ENCODE measurements around the gene PUS10. TPM values are rescaled to one million over a fixed set of nuclear protein-coding genes. Genes with fewer than 3 reads are reported as not detected.
"Not testable (repeated sequence)": the region's sequence is repeated elsewhere in the genome, so short reads cannot be mapped to it uniquely, and the experiment has no call there.

Gene PUS10
- total RNA-seq, 6 donors from 2014 or later, result 6.1 to 28.3 (median 10.3) TPM

GRCh38 chr2:61014763-61015162 lies 3.3 kb downstream of the PUS10 start:
- DNase-seq (no peak), ATAC-seq (ENCODE audit: low FRiP score in 2 of 2) (no peak)
- H3K36me3 ChIP-seq, result peaks cover 0 to 2% (median 0%) of the 10 kb centered on the region in 4 donors
- 60 to 77% methylated on average over 3 of the region's 3 CpGs for WGBS, 2 donors
- H3K9me3 ChIP-seq, result no peaks in the 10 kb centered on the region
- H3K27me3 ChIP-seq, result no peaks in the 10 kb centered on the region
- TF ChIP-seq POLR2AphosphoS5 (IDR thresholded peaks at IDR 0.05) (no peak), CTCF (IDR thresholded peaks at IDR 0.05) (no peak), EP300 (IDR thresholded peaks at IDR 0.05) (no peak), POLR2A (IDR thresholded peaks at IDR 0.05) (peak in 1 of 4 donors; percentile 6)
- peaks cover 19 to 35% (median 33%) of the 10 kb centered on the region in 4 donors for H3K4me1 ChIP-seq
- H3K4me3 ChIP-seq, result no peak overlapping the region
- H3K27ac ChIP-seq, result peak overlapping the region in 2 of 4 donors; percentile 49 to 95

- peaks cover 0 to 3% (median 0%) of the 10 kb centered on the region in 4 donors for H3K36me3 ChIP-seq
- H3K4me3 ChIP-seq, result no peak overlapping the region
- TF ChIP-seq POLR2AphosphoS5 (IDR thresholded peaks at IDR 0.05) (no peak), EP300 (IDR thresholded peaks at IDR 0.05) (no peak), CTCF (IDR thresholded peaks at IDR 0.05) (no peak), POLR2A (IDR thresholded peaks at IDR 0.05) (no peak)
- no peaks in the 10 kb centered on the region for H3K27me3 ChIP-seq
- WGBS, 2 donors, result 74 to 79% methylated on average over 3 of the region's 3 CpGs
- no peaks in the 10 kb centered on the region for H3K9me3 ChIP-seq
- DNase-seq (no peak), ATAC-seq (ENCODE audit: low FRiP score in 2 of 2) (no peak)
- H3K4me1 ChIP-seq, result peaks cover 6 to 22% (median 19%) of the 10 kb centered on the region in 4 donors
- peak overlapping the region in 1 of 4 donors; percentile 95 for H3K27ac ChIP-seq
Observed at GRCh38 chr2:61013382-61013781, 4.7 kb downstream of the PUS10 start.

GRCh38 chr2:61012303-61012702 lies 5.8 kb downstream of the PUS10 start:
- H3K4me1 ChIP-seq, result peaks cover 6 to 22% (median 19%) of the 10 kb centered on the region in 4 donors

GRCh38 chr2:61011678-61012077 lies 6.4 kb downstream of the PUS10 start:
- peak in 1 of 2 donors; percentile 42 for ATAC-seq (ENCODE audit: low FRiP score in 2 of 2)
- WGBS, 2 donors, result 56 to 64% methylated on average over 1 of the region's 1 CpG

More at GRCh38 chr2:61012303-61012702, 5.8 kb downstream of the PUS10 start:
- not testable (repeated sequence) for H3K27me3 ChIP-seq, H3K9me3 ChIP-seq, H3K4me3 ChIP-seq, H3K36me3 ChIP-seq
- DNase-seq, result peak in 1 of 2 donors; percentile 34
- peak overlapping the region in 1 of 4 donors; percentile 50 for H3K27ac ChIP-seq
- peak in 1 of 2 donors; percentile 35 for ATAC-seq (ENCODE audit: low FRiP score in 2 of 2)
- WGBS, 2 donors, result 67 to 82% methylated on average over 2 of the region's 2 CpGs

GRCh38 chr2:61009355-61009754 lies 8.7 kb downstream of the PUS10 start:
- H3K4me3 ChIP-seq, result no peak overlapping the region
- ATAC-seq (ENCODE audit: low FRiP score in 2 of 2) (no peak), DNase-seq (no peak)
- TF ChIP-seq POLR2AphosphoS5 (IDR thresholded peaks at IDR 0.05), result no peak
- no peak for TF ChIP-seq POLR2A (IDR thresholded peaks at IDR 0.05)
- TF ChIP-seq CTCF (IDR thresholded peaks at IDR 0.05), result no peak
- TF ChIP-seq EP300 (IDR thresholded peaks at IDR 0.05), result no peak
- H3K9me3 ChIP-seq, result no peaks in the 10 kb centered on the region
- H3K27ac ChIP-seq, result no peak overlapping the region
- H3K4me1 ChIP-seq, result peaks cover 0 to 7% (median 5%) of the 10 kb centered on the region in 4 donors
- H3K36me3 ChIP-seq, result peaks cover 0 to 3% (median 0%) of the 10 kb centered on the region in 4 donors
- no peaks in the 10 kb centered on the region for H3K27me3 ChIP-seq

More at GRCh38 chr2:61011678-61012077, 6.4 kb downstream of the PUS10 start:
- peak overlapping the region in 1 of 4 donors; percentile 50 for H3K27ac ChIP-seq
- peak in 1 of 2 donors; percentile 65 for DNase-seq
- no peaks in the 10 kb centered on the region for H3K9me3 ChIP-seq
- H3K27me3 ChIP-seq, result no peaks in the 10 kb centered on the region
- H3K4me3 ChIP-seq, result no peak overlapping the region
- peaks cover 0 to 3% (median 0%) of the 10 kb centered on the region in 4 donors for H3K36me3 ChIP-seq
- TF ChIP-seq EP300 (IDR thresholded peaks at IDR 0.05) (no peak), CTCF (IDR thresholded peaks at IDR 0.05) (no peak), POLR2AphosphoS5 (IDR thresholded peaks at IDR 0.05) (no peak), POLR2A (IDR thresholded peaks at IDR 0.05) (no peak)
- peaks cover 6 to 22% (median 19%) of the 10 kb centered on the region in 4 donors for H3K4me1 ChIP-seq
